Measurements from ENCODE around the gene NEK1. TPM values are rescaled to one million over a fixed set of nuclear protein-coding genes. Genes with fewer than 3 reads are reported as not detected.

NEK1 gene
- total RNA-seq, 1 experiment from 2014 or later: 12.3 TPM

GRCh38 chr4:169618986-169619385, 6.6 kb upstream of the NEK1 start:
- Mint-ChIP-seq H3K4me1 (peaks cover 15 to 19% of the 10 kb centered on the region in 2 experiments), H3K27me3 (ENCODE audit: low read depth) (no peaks in the 10 kb centered on the region), H3K9me3 (no peaks in the 10 kb centered on the region; a peak in 2 of 5 replicates), H3K27ac (peak overlapping the region in 1 of 3 experiments; percentile 21; a peak in 1 of 7 replicates), H3K36me3 (ENCODE audit: insufficient read depth in 1 of 3, low read depth in 3 of 3) (no peaks in the 10 kb centered on the region), H3K4me3 (peak overlapping the region; percentile 98 to 99; a peak in 4 of 5 replicates)
- Histone ChIP-seq H3K4ac (ENCODE audit: low read depth, low read length) (no peak overlapping the region), H4K8ac (replicated peaks; ENCODE audit: insufficient read length, low read depth, low read length) (no peak overlapping the region), H3K79me2 (ENCODE audit: insufficient read depth, low read length) (peaks cover 9% of the 10 kb centered on the region; the same call in 1 of the 2 replicates), H4K20me1 (ENCODE audit: control insufficient read depth, insufficient read depth, insufficient read length) (no peaks in the 10 kb centered on the region), H3K14ac (ENCODE audit: insufficient read depth, low read length) (no peak overlapping the region), H3K4me2 (ENCODE audit: insufficient read depth, insufficient read length, low read length) (peak overlapping the region; percentile 96), H3K18ac (ENCODE audit: insufficient read length, low read depth, low read length) (no peak overlapping the region), H4K5ac (ENCODE audit: insufficient read length, low read depth, low read length) (no peak overlapping the region), H3T11ph (ENCODE audit: low read length) (no peak overlapping the region), H3K27me3 (ENCODE audit: insufficient read depth, low read length) (no peaks in the 10 kb centered on the region), H2AK5ac (ENCODE audit: insufficient read length, low read length) (no peak overlapping the region), H3K56ac (ENCODE audit: insufficient read length, low read depth, low read length) (no peak overlapping the region), H3K79me1 (ENCODE audit: insufficient read depth, low read depth, low read length, poor library complexity, severe bottlenecking) (no peaks in the 10 kb centered on the region), H2BK12ac (ENCODE audit: insufficient read length, low read depth, low read length) (no peak overlapping the region), H3K23me2 (ENCODE audit: insufficient read length, low read depth, low read length, poor library complexity, severe bottlenecking) (peaks cover 12% of the 10 kb centered on the region), H2BK5ac (ENCODE audit: insufficient read length, low read length) (no peak overlapping the region), H3K4me1 (ENCODE audit: insufficient read depth, low read length) (0 out of 2 replicates have a peak, but pooled peaks cover 3% of the 10 kb centered on the region), H2AFZ (ENCODE audit: low read length) (no peak overlapping the region), H3K9me3 (ENCODE audit: control insufficient read depth, low read depth, low read length) (no peaks in the 10 kb centered on the region), H2BK15ac (ENCODE audit: low read depth, low read length) (no peak overlapping the region), H3K9ac (ENCODE audit: extremely low read depth, insufficient read length, low read length) (no peak overlapping the region), H2BK20ac (ENCODE audit: low read depth, low read length, poor library complexity, severe bottlenecking) (no peak overlapping the region), H4K91ac (ENCODE audit: insufficient read length, low read depth, low read length) (no peak overlapping the region), H2BK120ac (ENCODE audit: low read depth, low read length, poor library complexity, severe bottlenecking) (no peak overlapping the region), H3K23ac (ENCODE audit: insufficient read length, low read depth, low read length) (no peak overlapping the region), H3K27ac (ENCODE audit: insufficient read length, low read depth, low read length) (no peak overlapping the region)
- WGBS (ENCODE audit: extremely low coverage, insufficient read length, low lambda C conversion rate): no CpG with 5 or more reads among the region's 4 CpGs
- no peak for TF ChIP-seq CTCF (conservative IDR thresholded peaks at IDR 0.05)
- no peak for DNase-seq

Measured in H9 (cell line).